Putamen (tissue), 1 donor: ENCODE results near the gene MSRB1.

Source experiments
- DNase-seq: peaks from one replicate; pipeline ENCODE4 v3.0.0-alpha.2; 2016; ENCODE audit warnings: low spot score

MSRB1 gene

DNA sequence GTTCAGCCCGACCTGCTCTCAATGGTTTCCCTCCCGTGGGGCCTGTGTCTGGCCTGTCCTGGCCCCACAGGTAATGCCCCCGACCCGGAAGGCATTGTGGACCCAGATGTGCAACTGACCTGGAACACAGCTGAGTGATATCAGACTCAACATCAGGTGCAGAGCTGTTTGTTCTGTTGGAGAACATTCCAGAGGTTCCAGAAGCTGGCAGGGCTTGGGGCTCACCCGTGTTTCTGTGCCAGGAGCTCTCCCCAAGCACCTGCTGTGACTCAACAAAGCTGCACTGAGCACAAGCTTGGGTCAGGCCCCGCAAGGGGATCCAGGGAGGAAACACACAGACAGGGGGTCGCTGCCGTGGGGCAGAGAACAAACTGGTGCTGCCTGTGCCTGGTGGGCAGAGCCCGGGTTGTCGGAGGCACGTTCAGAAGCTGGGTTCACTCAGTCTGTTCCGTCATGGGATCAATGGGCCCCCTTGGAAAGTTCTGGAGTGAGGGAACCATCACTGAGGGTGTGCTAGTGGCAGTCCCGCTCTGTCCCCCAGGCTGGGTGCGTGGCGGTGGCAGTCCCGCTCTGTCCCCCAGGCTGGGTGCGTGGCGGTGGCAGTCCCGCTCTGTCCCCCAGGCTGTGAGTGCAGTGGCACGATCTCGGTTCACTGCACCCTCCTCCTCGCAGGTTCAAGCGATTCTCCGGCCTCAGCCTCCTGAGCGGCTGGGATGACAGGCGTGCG is 46.9 kb downstream of the MSRB1 start:
- no peak for DNase-seq

DNA sequence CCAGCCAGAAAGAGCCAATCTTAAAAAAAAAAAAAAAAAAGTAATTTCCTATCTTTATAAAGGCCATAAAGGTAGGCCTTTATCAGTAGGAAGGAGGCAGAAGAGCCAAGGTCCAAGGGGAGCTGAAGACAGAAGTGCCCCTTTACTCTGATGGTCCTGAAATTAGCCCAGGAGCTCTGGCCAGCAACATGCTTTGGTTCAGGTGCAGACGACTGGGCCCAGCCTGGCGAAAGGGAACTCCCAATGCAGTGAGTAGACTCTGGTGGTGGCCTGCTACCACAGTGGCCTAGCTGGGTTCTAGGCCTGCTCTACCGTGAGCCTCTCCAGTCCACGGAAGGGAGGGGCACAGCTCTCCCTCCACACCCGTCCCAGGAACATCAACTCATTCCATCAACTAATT is 47.9 kb downstream of the MSRB1 start:
- no peak for DNase-seq

DNA sequence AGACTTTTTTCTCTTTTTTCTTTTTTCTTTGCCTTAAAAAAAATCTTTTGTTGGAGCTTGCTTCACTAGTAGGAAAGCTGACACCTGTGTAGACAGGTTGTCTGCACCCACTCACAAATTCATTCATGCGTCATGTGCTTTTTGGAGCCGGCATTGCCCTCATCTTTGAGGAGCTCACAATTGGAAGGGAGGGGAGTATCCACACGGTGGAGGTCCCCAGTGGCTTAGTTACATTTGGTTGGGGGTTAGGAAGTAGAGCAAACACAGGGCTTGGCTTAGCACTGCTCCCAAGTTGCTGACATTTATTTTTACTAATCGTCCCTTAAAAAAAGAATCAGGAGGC is 52.3 kb downstream of the MSRB1 start:
- DNase-seq: peak; percentile 28

DNA sequence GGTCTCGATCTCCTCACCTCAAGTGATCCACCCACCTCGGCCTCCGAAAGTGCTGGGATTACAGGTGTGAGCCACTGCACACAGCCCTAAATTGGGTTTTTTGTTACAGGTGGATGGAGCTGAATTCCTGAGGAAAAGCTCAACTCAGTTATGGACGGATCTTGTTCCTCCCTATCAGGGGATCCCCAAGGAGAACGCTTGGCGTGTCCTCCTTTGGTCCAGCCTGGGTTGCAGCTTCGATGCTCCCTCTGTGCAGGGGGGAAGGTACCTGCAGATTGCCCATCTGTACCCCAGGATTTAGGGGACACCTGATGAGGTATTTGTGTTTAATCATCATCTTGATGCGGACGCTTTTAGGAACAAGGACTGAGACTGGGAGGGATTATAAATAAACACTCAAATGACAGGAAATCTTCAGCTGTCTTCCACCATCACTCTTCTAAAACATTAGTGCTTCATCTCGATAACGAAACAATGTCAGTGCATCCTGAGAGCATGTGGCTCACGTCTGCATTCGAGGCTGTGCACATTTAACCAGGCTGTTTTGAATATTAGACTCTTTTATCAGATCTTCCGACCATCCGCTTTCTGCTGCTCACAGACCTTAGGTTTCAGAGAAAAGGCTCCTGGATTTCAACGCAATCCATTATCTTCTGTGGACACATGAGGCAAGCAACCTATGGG is 52.8 kb downstream of the MSRB1 start:
- DNase-seq: no peak
